Ovary (tissue), 9 donors: Measurements from ENCODE around the gene KLF13. TPM values are rescaled to one million over a fixed set of nuclear protein-coding genes. Genes with fewer than 3 reads are reported as not detected.

Experiments used
- DNase-seq, 5 donors: peaks; one replicate each; pipeline ENCODE4 v3.0.0-alpha.2; 2019 to 2020
- H3K27ac ChIP-seq, 2 donors: fragments of 200-600 bp; one replicate each; pipeline versions ENCODE4 v1.5.1 to v1.8.0; 2019 to 2022
- H3K27me3 ChIP-seq: fragments of 200-600 bp; one replicate; pipeline ENCODE4 v1.8.0; 2022
- H3K36me3 ChIP-seq: fragments of 200-600 bp; sonication (generic); one replicate; pipeline ENCODE4 v1.5.1; 2019
- H3K4me1 ChIP-seq: one replicate; pipeline ENCODE4 v1.8.1; 2013; ENCODE audit warnings: mild to moderate bottlenecking, moderate library complexity; ENCODE audit not compliant: insufficient read depth
- H3K4me3 ChIP-seq: fragments of 200-600 bp; sonication (generic); one replicate; pipeline ENCODE4 v1.5.1; 2017
- H3K9me3 ChIP-seq, 2 donors: fragments of 200-600 bp in 1 of 2; sonication (generic) in 1 of 2; one replicate each; pipeline versions ENCODE4 v1.5.1 to v1.8.1; 2013 to 2019; ENCODE audit warnings: mild to moderate bottlenecking in 1 of 2, moderate library complexity in 1 of 2
- EP300 ChIP-seq: sonication (generic); formaldehyde crosslinking; IDR thresholded peaks from one replicate; pipeline ENCODE4 v1.6.1; 2017; ENCODE audit warnings: antibody characterized with exemption
- POLR2A ChIP-seq: fragments of 450-650 bp; IDR thresholded peaks from one replicate; pipeline ENCODE4 v1.6.1; 2017; ENCODE audit warnings: antibody characterized with exemption, mild to moderate bottlenecking, moderate library complexity
- WGBS, 3 donors: extraction: QIAGEN DNeasy Blood & Tissue Kit in 1 of 3; methylation state at CpG; one replicate each; pipeline versions ENCODE4 v1.1.5 to v1.1.7; 2013 to 2017; 5-methylcytosine and 5-hydroxymethylcytosine counted together
- intact Hi-C, 4 donors: fragments of 100-400 bp; cut with DNase I; formaldehyde crosslinking; loops; one replicate each; pipeline versions ENCODE4 v1.11.0 to v1.15.1; 2022 to 2023
- polyA plus RNA-seq, 2 donors: library from polyadenylated mRNA; stranded (reverse); fragments of 200-250 nt in 1 of 2; fragments of 350-450 nt in 1 of 2; fragmentation: Illumina TruSeq in 1 of 2; extraction: RNeasy Lipid Tissue Mini Kit (QIAGEN cat#74804) in 1 of 2; gene quantifications; one replicate each; pipeline ENCODE4 v1.2.3, GENCODE V29; 2013 to 2014
- total RNA-seq, 7 donors: library from RNA; depleted of rRNA in 2 of 7; stranded (reverse); fragments of >200 nt in 2 of 7; fragmentation: NEBNext Ultra II Directional in 3 of 7; extraction: Animal tissue kit (Norgen Biotek cat#: 25700) in 3 of 7; gene quantifications; one replicate each; pipeline versions ENCODE4 v1.1.0 to v1.2.4, GENCODE V29; 2016 to 2023
- TF ChIP-seq, protein P1 (sequence below), 3 donors: fragments of 450-650 bp in 2 of 3; fragments of 200-600 bp in 1 of 3; IDR thresholded peaks; one replicate each; pipeline versions ENCODE4 v1.5.1 to v1.8.0; 2016 to 2022; ENCODE audit warnings: antibody characterized with exemption in 3 of 3, mild to moderate bottlenecking in 1 of 3
- donor health status: DM: no; HTN: no; CAD: no; lungs with moderate emphysema.
- donor health status: DM: no; HTN: no; CAD: no.
- donor health status: Bipolar disorder and iron deficiency.
- donor health status: DM: yes; HTN: yes; CAD: no.
- donor health status: DM: no; HTN: no; CAD: no.
- donor health status: DM: yes; HTN: yes; CAD: no.

The KLF13 gene
- total and polyA plus RNA-seq, 9 donors, result 14.8 to 58.2 (median 36.0) TPM

DNA sequence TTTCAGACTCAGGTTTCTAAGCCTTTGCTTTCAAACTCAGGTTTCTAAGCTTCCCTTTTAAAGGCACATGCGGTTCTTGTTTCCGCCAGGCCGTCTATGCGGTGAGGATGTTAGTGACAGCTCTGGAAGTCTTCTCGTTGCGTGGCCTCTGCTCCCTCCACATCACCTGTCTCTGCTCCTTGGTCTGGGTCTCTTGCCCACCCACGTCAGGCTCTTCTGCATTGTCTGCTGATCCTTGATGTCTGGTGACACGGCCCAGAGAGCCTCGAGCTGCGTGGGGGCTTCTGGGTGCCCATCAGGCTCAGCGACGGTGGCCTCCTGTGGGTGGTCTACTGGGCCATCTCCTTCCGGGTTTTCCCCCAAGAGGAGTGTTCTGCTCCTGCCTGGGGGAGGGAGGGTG, 30.5 kb downstream of the KLF13 start:
- 85 to 89% (median 87%) methylated on average over 13 of the region's 13 CpGs for WGBS, 3 donors
- H3K36me3 ChIP-seq, result no peaks in the 10 kb centered on the region
- no peaks in the 10 kb centered on the region for H3K9me3 ChIP-seq
- H3K27me3 ChIP-seq, result no peaks in the 10 kb centered on the region
- no peak overlapping the region for H3K27ac ChIP-seq
- no peak for DNase-seq
- peaks cover 24% of the 10 kb centered on the region for H3K4me1 ChIP-seq
- TF ChIP-seq POLR2A (no peak), EP300 (no peak)
- TF ChIP-seq, protein P1, sequence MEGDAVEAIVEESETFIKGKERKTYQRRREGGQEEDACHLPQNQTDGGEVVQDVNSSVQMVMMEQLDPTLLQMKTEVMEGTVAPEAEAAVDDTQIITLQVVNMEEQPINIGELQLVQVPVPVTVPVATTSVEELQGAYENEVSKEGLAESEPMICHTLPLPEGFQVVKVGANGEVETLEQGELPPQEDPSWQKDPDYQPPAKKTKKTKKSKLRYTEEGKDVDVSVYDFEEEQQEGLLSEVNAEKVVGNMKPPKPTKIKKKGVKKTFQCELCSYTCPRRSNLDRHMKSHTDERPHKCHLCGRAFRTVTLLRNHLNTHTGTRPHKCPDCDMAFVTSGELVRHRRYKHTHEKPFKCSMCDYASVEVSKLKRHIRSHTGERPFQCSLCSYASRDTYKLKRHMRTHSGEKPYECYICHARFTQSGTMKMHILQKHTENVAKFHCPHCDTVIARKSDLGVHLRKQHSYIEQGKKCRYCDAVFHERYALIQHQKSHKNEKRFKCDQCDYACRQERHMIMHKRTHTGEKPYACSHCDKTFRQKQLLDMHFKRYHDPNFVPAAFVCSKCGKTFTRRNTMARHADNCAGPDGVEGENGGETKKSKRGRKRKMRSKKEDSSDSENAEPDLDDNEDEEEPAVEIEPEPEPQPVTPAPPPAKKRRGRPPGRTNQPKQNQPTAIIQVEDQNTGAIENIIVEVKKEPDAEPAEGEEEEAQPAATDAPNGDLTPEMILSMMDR (IDR thresholded peaks at IDR 0.05), result no peak
- intact Hi-C loops, result loop anchor here in 1 of 4 donors (10.0 kb wide), 1 partner anchor 142 kb away; no protein-coding TSS in a partner anchor
- H3K4me3 ChIP-seq, result no peak overlapping the region

GRCh38 chr15:31358163-31358562, 31.5 kb downstream of the KLF13 start:
- Histone ChIP-seq H3K27ac (no peak overlapping the region), H3K36me3 (no peaks in the 10 kb centered on the region), H3K4me3 (no peak overlapping the region), H3K27me3 (no peaks in the 10 kb centered on the region), H3K9me3 (no peaks in the 10 kb centered on the region), H3K4me1 (peaks cover 16% of the 10 kb centered on the region)
- intact Hi-C loops, result loop anchor here in 1 of 4 donors (10.0 kb wide), 1 partner anchor 143 kb away; no protein-coding TSS in a partner anchor
- no peak for TF ChIP-seq POLR2A
- TF ChIP-seq, protein P1 (IDR thresholded peaks at IDR 0.05), result no peak
- TF ChIP-seq EP300, result no peak
- WGBS, 3 donors, result 84 to 85% (median 84%) methylated on average over 3 of the region's 3 CpGs
- no peak for DNase-seq

GRCh38 chr15:31358957-31359701, 32.5 kb downstream of the KLF13 start:
- intact Hi-C loops, result loop anchor here in 1 of 4 donors (10.0 kb wide), 1 partner anchor 144 kb away; no protein-coding TSS in a partner anchor
- 92 to 94% (median 94%) methylated on average over 8 of the region's 8 CpGs for whole genome bisulfite sequencing, 3 donors
- H3K27ac ChIP-seq, result no peak overlapping the region
- H3K9me3 ChIP-seq, result no peaks in the 10 kb centered on the region
- H3K4me1 ChIP-seq, result peaks cover 11% of the 10 kb centered on the region
- no peak for DNase-seq
- no peaks in the 10 kb centered on the region for H3K27me3 ChIP-seq
- H3K36me3 ChIP-seq, result no peaks in the 10 kb centered on the region
- TF ChIP-seq, protein P1 (IDR thresholded peaks at IDR 0.05), result no peak
- no peak for TF ChIP-seq POLR2A
- no peak for TF ChIP-seq EP300
- no peak overlapping the region for H3K4me3 ChIP-seq

DNA sequence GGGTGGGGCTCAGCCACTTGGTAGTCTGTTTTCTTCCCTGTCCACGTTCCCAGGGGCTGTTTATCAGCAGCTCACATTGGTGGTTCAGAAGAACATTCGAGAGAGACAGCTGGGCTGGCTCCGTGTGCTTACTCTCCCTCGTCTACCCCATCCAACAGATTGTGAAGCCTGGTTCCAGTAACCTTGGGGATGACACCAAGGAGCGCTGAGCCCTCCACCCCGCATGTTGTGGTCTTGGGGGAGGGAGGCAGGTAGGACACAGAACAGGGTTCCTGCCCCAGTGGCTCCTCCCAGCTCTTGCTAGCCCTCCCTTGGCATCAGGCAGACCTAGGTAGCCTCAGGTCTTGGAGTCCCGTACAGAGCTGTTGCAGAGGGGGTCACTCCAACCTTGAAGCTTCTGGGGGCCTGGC, 33.1 kb downstream of the KLF13 start:
- TF ChIP-seq, protein P1 (IDR thresholded peaks at IDR 0.05), result no peak
- TF ChIP-seq EP300, result no peak
- TF ChIP-seq POLR2A, result no peak
- H3K4me1 ChIP-seq, result peaks cover 9% of the 10 kb centered on the region

More for the DNA sequence above, 33.1 kb downstream of the KLF13 start:
- H3K27me3 ChIP-seq, result no peaks in the 10 kb centered on the region
- H3K36me3 ChIP-seq, result no peaks in the 10 kb centered on the region
- peak overlapping the region in 1 of 2 donors; percentile 4 for H3K27ac ChIP-seq
- no peak overlapping the region for H3K4me3 ChIP-seq
- intact Hi-C loops, result loop anchor here in 1 of 4 donors (10.0 kb wide), 2 partner anchors 125 to 145 kb away; no protein-coding TSS in a partner anchor
- WGBS, 3 donors, result 57 to 74% (median 63%) methylated on average over 7 of the region's 7 CpGs
- H3K9me3 ChIP-seq, result no peaks in the 10 kb centered on the region
- no peak for DNase-seq
